Fibroblast of lung (primary cell): ENCODE measurements around the gene SLC35B4. TPM values are rescaled to one million over a fixed set of nuclear protein-coding genes. Genes with fewer than 3 reads are reported as not detected.

ENCODE experiments used
- DNase-seq, 2 donors: peaks; one replicate each; pipeline versions ENCODE4 v3.0.0 to v3.0.0-alpha.2; 2010; ENCODE audit warnings: low read depth in 2 of 2
- H2AFZ ChIP-seq: 2 replicates; pipeline ENCODE4 v1.5.1; 2012; ENCODE audit warnings: low read length, control low read depth, inconsistent platforms
- H3K27ac ChIP-seq: 2 replicates; pipeline ENCODE4 v1.5.1; 2011; ENCODE audit warnings: low read length, control low read depth; ENCODE audit not compliant: insufficient read depth
- H3K27me3 ChIP-seq: 2 replicates; pipeline ENCODE4 v1.5.1; 2011; ENCODE audit warnings: mild to moderate bottlenecking, low read length; ENCODE audit not compliant: control insufficient read depth, insufficient read depth
- H3K36me3 ChIP-seq: 2 replicates; pipeline ENCODE4 v1.5.1; 2011; ENCODE audit warnings: low read length; ENCODE audit not compliant: control insufficient read depth, insufficient read depth
- H3K4me1 ChIP-seq: 2 replicates; pipeline ENCODE4 v1.5.1; 2011; ENCODE audit warnings: low read length; ENCODE audit not compliant: control insufficient read depth, insufficient read depth; ENCODE audit errors: extremely low read depth
- H3K4me2 ChIP-seq: 2 replicates; pipeline ENCODE4 v1.5.1; 2011; ENCODE audit warnings: low read length, control low read depth; ENCODE audit not compliant: insufficient read depth; ENCODE audit errors: extremely low read depth
- H3K4me3 ChIP-seq, 4 experiments: fragments of 200-600 bp in 1 of 4; sonication (generic) in 1 of 4; replicated peaks in 1 of 4; 2 replicates each; pipeline ENCODE4 v1.5.1; 2011 to 2016; ENCODE audit warnings: low read length in 4 of 4, low read depth in 3 of 4, mild to moderate bottlenecking in 3 of 4, control low read depth in 2 of 4, inconsistent platforms in 1 of 4, mixed read lengths in 1 of 4; ENCODE audit not compliant: insufficient read depth in 1 of 4; ENCODE audit errors: control extremely low read depth in 1 of 4
- H3K79me2 ChIP-seq: 2 replicates; pipeline ENCODE4 v1.5.1; 2012; ENCODE audit warnings: mild to moderate bottlenecking, low read length, inconsistent platforms; ENCODE audit not compliant: control insufficient read depth, insufficient read depth
- H3K9ac ChIP-seq: 2 replicates; pipeline ENCODE4 v1.5.1; 2011; ENCODE audit warnings: mild to moderate bottlenecking, low read length, control low read depth; ENCODE audit not compliant: insufficient read depth
- H3K9me3 ChIP-seq: 2 replicates; pipeline ENCODE4 v1.5.1; 2012; ENCODE audit warnings: low read depth, low read length; ENCODE audit not compliant: control insufficient read depth, insufficient read depth
- H4K20me1 ChIP-seq: 2 replicates; pipeline ENCODE4 v1.5.1; 2011; ENCODE audit warnings: low read length; ENCODE audit not compliant: control insufficient read depth, insufficient read depth; ENCODE audit errors: extremely low read depth
- EZH2 ChIP-seq: IDR thresholded peaks from 2 replicates; pipeline ENCODE4 v1.5.1; 2012; ENCODE audit warnings: low read length, control low read depth, mild to moderate bottlenecking; ENCODE audit errors: missing control alignments
- polyA plus RNA-seq, 2 donors: library from polyadenylated mRNA; depleted of rRNA in 1 of 2; stranded (reverse) in 1 of 2; unstranded in 1 of 2; fragments of >200 nt; gene quantifications; 2 replicates each; pipeline ENCODE4 v1.2.1, GENCODE V29; 2011 to 2012; ENCODE audit warnings: missing spikeins in 1 of 2
- total RNA-seq: library from RNA; depleted of rRNA; stranded (reverse); fragments of >200 nt; gene quantifications from 2 replicates; pipeline ENCODE4 v1.2.1, GENCODE V29; 2014
- TF ChIP-seq, protein P1 (sequence below), 2 donors: IDR thresholded peaks in 1 of 2; conservative IDR thresholded peaks in 1 of 2; 1 replicate in 1 of 2; 2 replicates in 1 of 2; pipeline ENCODE4 v1.5.1; 2011 to 2012; ENCODE audit warnings: low read length in 2 of 2, control low read depth in 1 of 2, inconsistent platforms in 1 of 2, low read depth in 1 of 2, mild to moderate bottlenecking in 1 of 2

SLC35B4 gene
- total and polyA plus RNA-seq, 2 donors (not counting 1 experiment from before 2014, with no cell fraction given), result 13.7 to 20.1 TPM

- H3K4me2 ChIP-seq, result no peak overlapping the region
- no peak overlapping the region for H3K27ac ChIP-seq
- no peaks in the 10 kb centered on the region for H4K20me1 ChIP-seq
- peaks cover 7% of the 10 kb centered on the region for H3K79me2 ChIP-seq
- H3K9me3 ChIP-seq, result no peaks in the 10 kb centered on the region
- DNase-seq, result peak in 1 of 2 donors; percentile 27
- TF ChIP-seq EZH2, result no peak
- TF ChIP-seq, protein P1, sequence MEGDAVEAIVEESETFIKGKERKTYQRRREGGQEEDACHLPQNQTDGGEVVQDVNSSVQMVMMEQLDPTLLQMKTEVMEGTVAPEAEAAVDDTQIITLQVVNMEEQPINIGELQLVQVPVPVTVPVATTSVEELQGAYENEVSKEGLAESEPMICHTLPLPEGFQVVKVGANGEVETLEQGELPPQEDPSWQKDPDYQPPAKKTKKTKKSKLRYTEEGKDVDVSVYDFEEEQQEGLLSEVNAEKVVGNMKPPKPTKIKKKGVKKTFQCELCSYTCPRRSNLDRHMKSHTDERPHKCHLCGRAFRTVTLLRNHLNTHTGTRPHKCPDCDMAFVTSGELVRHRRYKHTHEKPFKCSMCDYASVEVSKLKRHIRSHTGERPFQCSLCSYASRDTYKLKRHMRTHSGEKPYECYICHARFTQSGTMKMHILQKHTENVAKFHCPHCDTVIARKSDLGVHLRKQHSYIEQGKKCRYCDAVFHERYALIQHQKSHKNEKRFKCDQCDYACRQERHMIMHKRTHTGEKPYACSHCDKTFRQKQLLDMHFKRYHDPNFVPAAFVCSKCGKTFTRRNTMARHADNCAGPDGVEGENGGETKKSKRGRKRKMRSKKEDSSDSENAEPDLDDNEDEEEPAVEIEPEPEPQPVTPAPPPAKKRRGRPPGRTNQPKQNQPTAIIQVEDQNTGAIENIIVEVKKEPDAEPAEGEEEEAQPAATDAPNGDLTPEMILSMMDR (conservative IDR thresholded peaks at IDR 0.05 in 1 of 2, IDR thresholded peaks at IDR 0.05 in 1 of 2; ENCODE audit: low read depth in 1 of 2, low read length in 2 of 2), result no peak
- H2AFZ ChIP-seq, result peak overlapping the region; percentile 43
- H3K4me3 ChIP-seq, result no peak overlapping the region
- no peak overlapping the region for H3K9ac ChIP-seq
- no peaks in the 10 kb centered on the region for H3K36me3 ChIP-seq
- peaks cover 4% of the 10 kb centered on the region for H3K4me1 ChIP-seq
- no peaks in the 10 kb centered on the region for H3K27me3 ChIP-seq
Measured at GRCh38 chr7:134320201-134320600, 3.5 kb upstream of the SLC35B4 start.

GRCh38 chr7:134318443-134318842 is 1.7 kb upstream of the SLC35B4 start:
- no peaks in the 10 kb centered on the region for H3K36me3 ChIP-seq
- no peaks in the 10 kb centered on the region for H3K9me3 ChIP-seq
- H3K9ac ChIP-seq, result no peak overlapping the region
- H3K27me3 ChIP-seq, result no peaks in the 10 kb centered on the region
- no peak overlapping the region for H2AFZ ChIP-seq
- H3K79me2 ChIP-seq, result peaks cover 7% of the 10 kb centered on the region
- H4K20me1 ChIP-seq, result no peaks in the 10 kb centered on the region
- H3K4me1 ChIP-seq, result peaks cover 4% of the 10 kb centered on the region
- no peak overlapping the region for H3K4me3 ChIP-seq
- DNase-seq, result no peak
- no peak overlapping the region for H3K4me2 ChIP-seq
- no peak for TF ChIP-seq EZH2
- TF ChIP-seq, protein P1 (conservative IDR thresholded peaks at IDR 0.05 in 1 of 2, IDR thresholded peaks at IDR 0.05 in 1 of 2; ENCODE audit: low read depth in 1 of 2, low read length in 2 of 2), result no peak
- no peak overlapping the region for H3K27ac ChIP-seq

DNA sequence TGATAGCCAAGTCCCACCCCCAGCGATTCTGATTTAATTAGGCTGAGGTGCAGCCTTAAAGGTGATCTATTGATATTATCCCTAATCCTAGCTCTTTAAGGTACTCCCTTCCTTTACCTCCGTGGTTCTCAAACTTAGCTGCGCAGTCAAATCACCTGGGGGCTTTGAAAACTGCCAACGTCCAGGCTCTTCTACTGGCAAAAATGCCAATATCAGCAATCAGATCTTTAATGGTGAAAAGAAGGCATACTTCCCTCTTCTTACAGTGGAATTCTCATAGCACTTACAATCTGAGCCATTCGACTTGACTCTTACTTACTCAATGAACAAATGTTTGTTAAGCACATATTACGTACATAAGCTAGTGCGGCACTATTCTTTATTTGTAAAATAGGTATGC is 704 bp upstream of the SLC35B4 start:
- H3K4me2 ChIP-seq, result peak overlapping the region; percentile 26
- no peaks in the 10 kb centered on the region for H3K9me3 ChIP-seq
- no peak for DNase-seq
- H2AFZ ChIP-seq, result peak overlapping the region; percentile 51
- peaks cover 7% of the 10 kb centered on the region for H3K79me2 ChIP-seq
- peak overlapping the region in 3 of 4 experiments; percentile 74 to 95 (median 81) for H3K4me3 ChIP-seq
- no peaks in the 10 kb centered on the region for H3K27me3 ChIP-seq
- H3K27ac ChIP-seq, result no peak overlapping the region
- no peaks in the 10 kb centered on the region for H3K36me3 ChIP-seq
- H3K4me1 ChIP-seq, result peaks cover 4% of the 10 kb centered on the region
- H3K9ac ChIP-seq, result no peak overlapping the region
- TF ChIP-seq, protein P1 (conservative IDR thresholded peaks at IDR 0.05 in 1 of 2, IDR thresholded peaks at IDR 0.05 in 1 of 2; ENCODE audit: low read depth in 1 of 2, low read length in 2 of 2), result no peak
- TF ChIP-seq EZH2, result no peak
- no peaks in the 10 kb centered on the region for H4K20me1 ChIP-seq
